ENCODE measurements around the gene SRGAP1. TPM values are rescaled to one million over a fixed set of nuclear protein-coding genes. Genes with fewer than 3 reads are reported as not detected.

SRGAP1 gene
- total and polyA plus RNA-seq, 2 of the 8 experiments (the other 6 are each of a cell fraction or from before 2014, with no cell fraction given), result 3.2 to 7.3 TPM

GRCh38 chr12:64171715-64172114 is 327.2 kb downstream of the SRGAP1 start:
- no peak overlapping the region for H3K4me3 ChIP-seq (ENCODE audit: extremely low read depth in 1 of 4, insufficient read depth in 2 of 4, low read depth in 3 of 4, low read length in 4 of 4)
- 0 out of 2 replicates have a peak overlapping the region, but pooled peaks have one; percentile 20 for H2AFZ ChIP-seq (ENCODE audit: low read length)
- H4K91ac ChIP-seq (replicated peaks; ENCODE audit: insufficient read length, low read length), result no peak overlapping the region
- H4K20me1 ChIP-seq (replicated peaks in 1 of 2; ENCODE audit: control insufficient read depth in 1 of 2, insufficient read depth in 2 of 2, low read length in 2 of 2), result no peaks in the 10 kb centered on the region
- no peak overlapping the region for H2BK5ac ChIP-seq (ENCODE audit: low read depth, low read length)
- H3K4me2 ChIP-seq (ENCODE audit: insufficient read depth in 1 of 2, low read depth in 2 of 2, low read length in 2 of 2), result no peak overlapping the region
- H3K23ac ChIP-seq (ENCODE audit: insufficient read length), result no peak overlapping the region
- FAIRE-seq, result no peak
- no peak overlapping the region for H3K56ac ChIP-seq (replicated peaks; ENCODE audit: insufficient read length, low read depth, low read length)
- H3K27me3 ChIP-seq (replicated peaks in 1 of 4; ENCODE audit: control insufficient read depth in 3 of 4, extremely low read depth in 1 of 4, insufficient read depth in 3 of 4, low read length in 3 of 4), result no peaks in the 10 kb centered on the region
- H3K4ac ChIP-seq (replicated peaks; ENCODE audit: insufficient read length, low read depth, low read length), result no peak overlapping the region
- H3K79me1 ChIP-seq (ENCODE audit: low read depth, low read length), result no peaks in the 10 kb centered on the region
- no peak overlapping the region for H3K9ac ChIP-seq (replicated peaks in 1 of 4; ENCODE audit: extremely low read depth in 1 of 4, low read depth in 3 of 4, low read length in 3 of 4)
- no peak for TF ChIP-seq JUND (IDR thresholded peaks at IDR 0.05; ENCODE audit: low read length)
- no peak for TF ChIP-seq SIN3A (conservative IDR thresholded peaks at IDR 0.05 in 1 of 2, IDR thresholded peaks at IDR 0.05 in 1 of 2; ENCODE audit: low read depth in 1 of 2, low read length in 2 of 2)
- no peak for TF ChIP-seq TCF12 (IDR thresholded peaks at IDR 0.05; ENCODE audit: low read depth, low read length)
- TF ChIP-seq E2F6 (IDR thresholded peaks at IDR 0.05), result no peak
- TF ChIP-seq EP300 (IDR thresholded peaks at IDR 0.05; ENCODE audit: borderline replicate concordance in 1 of 2, low read depth in 2 of 2, low read length in 2 of 2), result no peak
- no peak for TF ChIP-seq SUZ12 (IDR thresholded peaks at IDR 0.05; ENCODE audit: low read length)
- no peak for TF ChIP-seq TAF1 (IDR thresholded peaks at IDR 0.05; ENCODE audit: low read depth, low read length)
- no peak for TF ChIP-seq CTCF (IDR thresholded peaks at IDR 0.05; ENCODE audit: control extremely low read depth in 1 of 3, insufficient read depth in 1 of 3, low read depth in 1 of 3, low read length in 3 of 3)
- TF ChIP-seq JUN (IDR thresholded peaks at IDR 0.05; ENCODE audit: low read depth, low read length), result no peak
- TF ChIP-seq TBP (IDR thresholded peaks at IDR 0.05; ENCODE audit: low read depth, low read length), result no peak
- H3K9me3 ChIP-seq (ENCODE audit: insufficient read depth in 2 of 2, low read depth in 1 of 2, low read length in 1 of 2), result no peaks in the 10 kb centered on the region
- no peak overlapping the region for H2BK15ac ChIP-seq (ENCODE audit: low read length)
- H3K4me1 ChIP-seq (replicated peaks in 1 of 4; ENCODE audit: control insufficient read depth in 3 of 4, insufficient read depth in 4 of 4, low read length in 3 of 4), result peaks cover 0 to 10% (median 6%) of the 10 kb centered on the region in 4 experiments; a peak in 5 of 7 replicates
- H4K5ac ChIP-seq (ENCODE audit: insufficient read length, low read depth, low read length), result no peak overlapping the region
- no peak overlapping the region for H2BK12ac ChIP-seq (ENCODE audit: low read depth, low read length)
- no peak overlapping the region for H3K18ac ChIP-seq (ENCODE audit: extremely low read depth, low read length)
- H2BK120ac ChIP-seq (replicated peaks; ENCODE audit: low read depth, low read length), result no peak overlapping the region
- WGBS, 2 experiments (ENCODE audit: extremely low coverage in 1 of 2, insufficient coverage in 1 of 2, insufficient read length in 1 of 2, insufficient replicate concordance in 2 of 2, low coverage in 1 of 2, low lambda C conversion rate in 2 of 2, missing lambda C conversion rate in 1 of 2), result 79% methylated on average over 1 of the region's 1 CpG; no CpG with 5 or more reads in 1 of the 2 experiments
- H2AK5ac ChIP-seq (ENCODE audit: low read depth, low read length), result no peak overlapping the region
- H3K23me2 ChIP-seq (ENCODE audit: low read depth, low read length), result no peaks in the 10 kb centered on the region
- no peaks in the 10 kb centered on the region for H3K79me2 ChIP-seq (ENCODE audit: control insufficient read depth in 1 of 2, insufficient read depth in 2 of 2, low read length in 2 of 2)
- H2BK20ac ChIP-seq (ENCODE audit: low read length), result no peak overlapping the region
- H3K27ac ChIP-seq (ENCODE audit: low read depth, low read length), result no peak overlapping the region
- H3K14ac ChIP-seq (ENCODE audit: insufficient read length), result no peak overlapping the region
- no peak for DNase-seq (ENCODE audit: low read depth in 1 of 2, low spot score in 2 of 2)
- no peaks in the 10 kb centered on the region; a peak in 1 of 8 replicates for H3K36me3 ChIP-seq (ENCODE audit: control insufficient read depth in 2 of 4, insufficient read depth in 4 of 4, low read length in 3 of 4)
- no peak overlapping the region for H4K8ac ChIP-seq (ENCODE audit: extremely low read depth, insufficient read depth, low read length)
- CTCF ChIA-PET (ENCODE audit: partially characterized antibody), result interaction anchor here (0.7 kb wide), 1 partner anchor 149 kb away, joined by 3 read pairs; no protein-coding TSS in a partner anchor
- POLR2A ChIA-PET (ENCODE audit: partially characterized antibody), result no interaction called here
